ENCODE data around the gene VAV3. TPM values are rescaled to one million over a fixed set of nuclear protein-coding genes. Genes with fewer than 3 reads are reported as not detected.
"Not testable (repeated sequence)": the region's sequence is repeated elsewhere in the genome, so short reads cannot be mapped to it uniquely, and the experiment has no call there.

VAV3 gene
- total RNA-seq, 1 donor from 2014 or later: 159 TPM

- peaks cover 81% of the 10 kb centered on the region for H3K4me1 Mint-ChIP-seq (ENCODE audit: unreplicated experiment)
- peak overlapping the region; percentile 20 for H3K27ac Mint-ChIP-seq (ENCODE audit: unreplicated experiment)
- H3K36me3 Mint-ChIP-seq (ENCODE audit: low read depth, unreplicated experiment): peaks cover 14% of the 10 kb centered on the region
- H3K4me3 Mint-ChIP-seq (ENCODE audit: unreplicated experiment): peak overlapping the region; percentile 25
- DNase-seq (ENCODE audit: low spot score): no peak
- H3K9me3 Mint-ChIP-seq (ENCODE audit: unreplicated experiment): no peaks in the 10 kb centered on the region
- TF ChIP-seq CTCF (IDR thresholded peaks at IDR 0.05; ENCODE audit: unreplicated experiment): no peak
- H3K27me3 Mint-ChIP-seq (ENCODE audit: unreplicated experiment): peaks cover 3% of the 10 kb centered on the region
Observed at GRCh38 chr1:107858323-107858722, 106.7 kb downstream of the VAV3 start.

DNA sequence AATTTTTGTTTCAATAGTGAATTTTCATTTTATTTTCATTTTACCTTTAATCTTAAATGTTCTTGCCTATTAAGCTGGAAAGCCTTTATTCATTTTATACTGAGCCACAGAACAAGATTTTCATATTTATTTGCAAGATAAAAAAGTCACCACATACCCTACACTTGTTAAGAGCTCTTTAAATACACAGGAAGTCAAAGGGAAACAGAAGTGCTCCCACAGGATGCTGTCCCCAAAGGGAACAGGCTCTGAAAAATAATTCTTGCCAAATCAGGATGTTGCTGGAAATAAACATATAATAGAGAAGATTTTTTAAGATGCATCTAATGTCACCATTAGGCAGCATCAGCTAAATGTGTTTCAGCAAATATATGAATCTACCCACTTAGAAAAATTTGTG, 113.6 kb downstream of the VAV3 start:
- no peak for TF ChIP-seq CTCF (IDR thresholded peaks at IDR 0.05; ENCODE audit: unreplicated experiment)
- Mint-ChIP-seq H3K4me3 (ENCODE audit: unreplicated experiment) (no peak overlapping the region), H3K36me3 (ENCODE audit: low read depth, unreplicated experiment) (peaks cover 29% of the 10 kb centered on the region), H3K4me1 (ENCODE audit: unreplicated experiment) (peaks cover 79% of the 10 kb centered on the region), H3K9me3 (ENCODE audit: unreplicated experiment) (no peaks in the 10 kb centered on the region), H3K27ac (ENCODE audit: unreplicated experiment) (peak overlapping the region; percentile 92), H3K27me3 (ENCODE audit: unreplicated experiment) (peaks cover 3% of the 10 kb centered on the region)
- no peak for DNase-seq (ENCODE audit: low spot score)

GRCh38 chr1:107844541-107845194, 120.3 kb downstream of the VAV3 start:
- H3K36me3 Mint-ChIP-seq (ENCODE audit: low read depth, unreplicated experiment): peaks cover 44% of the 10 kb centered on the region
- H3K9me3 Mint-ChIP-seq (ENCODE audit: unreplicated experiment); DNase-seq (ENCODE audit: low spot score); H3K27me3 Mint-ChIP-seq (ENCODE audit: unreplicated experiment): not testable (repeated sequence)
- H3K4me1 Mint-ChIP-seq (ENCODE audit: unreplicated experiment): peaks cover 88% of the 10 kb centered on the region
- H3K27ac Mint-ChIP-seq (ENCODE audit: unreplicated experiment): peak overlapping the region; percentile 72
- H3K4me3 Mint-ChIP-seq (ENCODE audit: unreplicated experiment): peak overlapping the region; percentile 75

GRCh38 chr1:107843989-107844388, 121.0 kb downstream of the VAV3 start:
- DNase-seq (ENCODE audit: low spot score): no peak
- TF ChIP-seq CTCF (IDR thresholded peaks at IDR 0.05; ENCODE audit: unreplicated experiment): no peak
- Mint-ChIP-seq H3K36me3 (ENCODE audit: low read depth, unreplicated experiment) (peaks cover 39% of the 10 kb centered on the region), H3K27ac (ENCODE audit: unreplicated experiment) (peak overlapping the region; percentile 72), H3K4me3 (ENCODE audit: unreplicated experiment) (no peak overlapping the region), H3K4me1 (ENCODE audit: unreplicated experiment) (peaks cover 85% of the 10 kb centered on the region), H3K27me3 (ENCODE audit: unreplicated experiment) (peaks cover 2% of the 10 kb centered on the region), H3K9me3 (ENCODE audit: unreplicated experiment) (no peaks in the 10 kb centered on the region)

DNA sequence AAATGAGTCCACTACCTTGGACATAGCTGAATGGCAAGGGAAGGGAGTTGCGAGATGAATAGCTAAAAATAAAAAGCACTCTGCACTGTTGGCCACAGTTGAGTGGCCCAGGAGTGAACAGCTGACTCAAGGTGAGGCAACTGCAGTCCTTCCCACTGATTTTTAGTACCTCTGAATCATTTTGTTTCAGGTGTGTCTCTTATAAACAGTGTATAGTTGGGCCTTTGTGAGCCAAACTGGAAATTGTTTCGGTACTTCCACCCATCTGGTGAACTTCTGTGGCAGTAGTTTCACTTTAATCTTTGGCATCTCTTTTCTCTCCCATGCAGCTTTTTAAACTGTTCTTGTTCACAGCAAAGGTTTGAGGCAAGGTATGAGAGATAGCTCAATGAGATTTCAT, 122.7 kb downstream of the VAV3 start:
- Mint-ChIP-seq H3K36me3 (ENCODE audit: low read depth, unreplicated experiment) (peaks cover 27% of the 10 kb centered on the region), H3K27me3 (ENCODE audit: unreplicated experiment) (peaks cover 2% of the 10 kb centered on the region), H3K4me3 (ENCODE audit: unreplicated experiment) (peak overlapping the region; percentile 15), H3K9me3 (ENCODE audit: unreplicated experiment) (no peaks in the 10 kb centered on the region), H3K4me1 (ENCODE audit: unreplicated experiment) (peaks cover 86% of the 10 kb centered on the region), H3K27ac (ENCODE audit: unreplicated experiment) (peak overlapping the region; percentile 14)
- TF ChIP-seq CTCF (IDR thresholded peaks at IDR 0.05; ENCODE audit: unreplicated experiment): no peak
- DNase-seq (ENCODE audit: low spot score): no peak

Measured in endothelial cell (in vitro differentiated cells).